Measurements from ENCODE around the gene TMEM171.

DNA sequence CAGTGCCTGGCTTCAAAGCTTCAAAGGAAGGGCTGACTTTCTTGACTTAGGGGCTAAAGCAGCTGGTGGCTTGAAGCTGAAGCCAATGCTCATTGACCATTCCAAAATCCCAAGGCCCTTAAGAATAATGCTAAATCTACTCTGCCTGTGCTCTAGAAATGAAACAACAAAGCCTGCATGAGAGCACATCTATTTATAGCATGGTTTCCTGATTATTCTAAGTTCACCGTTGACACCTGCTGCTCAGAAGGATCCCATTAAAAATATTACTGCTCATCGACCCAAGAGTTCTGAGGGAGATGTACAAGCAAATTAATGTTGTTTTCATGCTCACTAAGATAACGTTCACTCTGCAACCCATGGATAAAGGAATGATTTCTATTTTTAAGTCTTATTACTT is 59.4 kb downstream of the TMEM171 start:
- no peak for TF ChIP-seq POLR2A (IDR thresholded peaks at IDR 0.05; ENCODE audit: low read depth, low read length)
- TF ChIP-seq POLR2AphosphoS5 (IDR thresholded peaks at IDR 0.05; ENCODE audit: low read depth, low read length): no peak
- TF ChIP-seq PAX5 (IDR thresholded peaks at IDR 0.05; ENCODE audit: insufficient read depth, low read length, severe bottlenecking): no peak
- no peak for TF ChIP-seq TAF1 (IDR thresholded peaks at IDR 0.05; ENCODE audit: low read depth, low read length)
- no peak for TF ChIP-seq POU2F2 (IDR thresholded peaks at IDR 0.05; ENCODE audit: low read depth, low read length)
- TF ChIP-seq SPI1 (IDR thresholded peaks at IDR 0.05; ENCODE audit: low read depth, low read length): no peak

Data from GM12891 (cell line).